Esophagus muscularis mucosa (tissue), 4 donors: ENCODE data around the gene DHTKD1. TPM values are rescaled to one million over a fixed set of nuclear protein-coding genes. Genes with fewer than 3 reads are reported as not detected.

ENCODE experiments used
- DNase-seq: peaks from one replicate; pipeline ENCODE4 v3.0.0-alpha.2; 2017; ENCODE audit errors: extremely low spot score
- H3K27ac ChIP-seq, 4 donors: fragments of 200-600 bp; sonication (generic); replicated peaks in 1 of 4; 1 replicate in 3 of 4; 2 replicates in 1 of 4; pipeline ENCODE4 v1.5.1; 2016 to 2019; ENCODE audit warnings: mild to moderate bottlenecking in 1 of 4
- H3K27me3 ChIP-seq, 4 donors: fragments of 200-600 bp; sonication (generic); one replicate each; pipeline versions ENCODE4 v1.5.1 to v1.6.0; 2016 to 2019
- H3K36me3 ChIP-seq, 4 donors: fragments of 200-600 bp; sonication (generic); one replicate each; pipeline ENCODE4 v1.5.1; 2016 to 2019
- H3K4me1 ChIP-seq, 4 donors: fragments of 200-600 bp; sonication (generic); one replicate each; pipeline ENCODE4 v1.5.1; 2016 to 2019
- H3K4me3 ChIP-seq, 4 donors: fragments of 200-600 bp; sonication (generic); 1 replicate in 2 of 4; 2 replicates in 2 of 4; pipeline ENCODE4 v1.5.1; 2016 to 2019; ENCODE audit warnings: mild to moderate bottlenecking in 4 of 4, moderate library complexity in 1 of 4
- H3K9me3 ChIP-seq, 4 donors: fragments of 200-600 bp; sonication (generic); 1 replicate in 3 of 4; 2 replicates in 1 of 4; pipeline ENCODE4 v1.5.1; 2016 to 2019
- CTCF ChIP-seq, 3 experiments: fragments of 200-600 bp in 2 of 3; fragments of 450-650 bp in 1 of 3; sonication (generic) in 2 of 3; IDR thresholded peaks; one replicate each; pipeline ENCODE4 v1.5.1; 2017 to 2019; ENCODE audit warnings: antibody characterized with exemption in 3 of 3, mild to moderate bottlenecking in 2 of 3, moderate library complexity in 1 of 3
- EP300 ChIP-seq: sonication (generic); formaldehyde crosslinking; IDR thresholded peaks from one replicate; pipeline ENCODE4 v1.6.1; 2017; ENCODE audit warnings: antibody characterized with exemption
- POLR2A ChIP-seq: fragments of 450-650 bp; IDR thresholded peaks from one replicate; pipeline ENCODE4 v1.6.1; 2017; ENCODE audit warnings: antibody characterized with exemption, moderate library complexity, mild to moderate bottlenecking, low read depth
- POLR2AphosphoS5 ChIP-seq, 2 donors: sonication (generic); formaldehyde crosslinking; IDR thresholded peaks; one replicate each; pipeline ENCODE4 v1.6.1; 2017; ENCODE audit warnings: antibody characterized with exemption in 2 of 2
- WGBS: methylation state at CpG from one replicate; pipeline ENCODE4 v1.1.5; 2018; 5-methylcytosine and 5-hydroxymethylcytosine counted together
- intact Hi-C: fragments of 100-400 bp; cut with DNase I; formaldehyde crosslinking; loops from one replicate; pipeline ENCODE4 v1.15.1; 2023
- total RNA-seq, 4 donors: library from RNA; depleted of rRNA; stranded (reverse); fragments of >200 nt; gene quantifications; one replicate each; pipeline versions ENCODE4 v1.1.0 to v1.2.1, GENCODE V29; 2016

DHTKD1 gene
- total RNA-seq, 4 donors from 2014 or later: 19.2 to 44.4 (median 24.2) TPM

- H3K4me1 ChIP-seq: peaks cover 0 to 33% (median 26%) of the 10 kb centered on the region in 4 donors
- peaks cover 0 to 34% (median 13%) of the 10 kb centered on the region in 4 donors for H3K36me3 ChIP-seq
- no peaks in the 10 kb centered on the region for H3K27me3 ChIP-seq
- H3K9me3 ChIP-seq: no peaks in the 10 kb centered on the region
- no peak overlapping the region for H3K27ac ChIP-seq
- no peak for DNase-seq
- H3K4me3 ChIP-seq: no peak overlapping the region
- intact Hi-C loops: no loop called here
- TF ChIP-seq POLR2A: no peak
- no peak for TF ChIP-seq EP300
- TF ChIP-seq POLR2AphosphoS5 (IDR thresholded peaks at IDR 0.05): no peak
- TF ChIP-seq CTCF (IDR thresholded peaks at IDR 0.05): no peak
- WGBS: 74% methylated on average over 1 of the region's 1 CpG
These were observed 46.0 kb upstream of the DHTKD1 start for GRCh38 chr10:12022580-12023257.

- no peak for DNase-seq
- WGBS: 90% methylated on average over 5 of the region's 5 CpGs
- Histone ChIP-seq H3K27me3 (no peaks in the 10 kb centered on the region), H3K4me3 (no peak overlapping the region), H3K4me1 (peaks cover 0 to 11% (median 9%) of the 10 kb centered on the region in 4 donors), H3K36me3 (peaks cover 10 to 56% (median 31%) of the 10 kb centered on the region in 4 donors), H3K9me3 (no peaks in the 10 kb centered on the region), H3K27ac (no peak overlapping the region)
- TF ChIP-seq POLR2A (no peak), CTCF (IDR thresholded peaks at IDR 0.05) (no peak)
- intact Hi-C loops: no loop called here
These were observed 43.2 kb upstream of the DHTKD1 start for GRCh38 chr10:12025591-12025990.

- WGBS: 90% methylated on average over 2 of the region's 2 CpGs
- Histone ChIP-seq H3K36me3 (peaks cover 13 to 70% (median 34%) of the 10 kb centered on the region in 4 donors), H3K27me3 (no peaks in the 10 kb centered on the region)
These were observed 41.2 kb upstream of the DHTKD1 start for GRCh38 chr10:12027539-12027938.

DNA sequence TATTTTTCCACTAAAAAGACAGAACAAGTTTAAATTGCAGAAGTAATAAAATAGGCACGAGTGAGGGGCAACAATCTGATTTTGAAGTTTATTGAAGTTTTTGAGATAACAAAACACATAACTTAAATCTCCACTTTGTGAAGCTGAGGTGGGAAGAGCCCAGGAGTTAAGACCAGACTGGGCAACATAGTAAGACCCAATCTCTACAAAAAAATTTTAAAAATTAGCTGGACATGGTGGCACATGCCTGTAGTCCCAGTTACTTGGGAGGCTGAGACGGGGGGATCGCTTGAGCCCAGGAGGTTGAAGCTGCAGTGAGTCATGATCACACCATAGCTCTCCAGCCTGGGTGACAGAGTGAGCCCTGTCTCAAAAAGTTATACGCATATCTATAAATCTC lies 37.4 kb upstream of the DHTKD1 start:
- no peak overlapping the region for H3K4me3 ChIP-seq
- H3K4me1 ChIP-seq: peaks cover 3 to 11% (median 6%) of the 10 kb centered on the region in 4 donors
- DNase-seq: no peak
- H3K9me3 ChIP-seq: no peaks in the 10 kb centered on the region
- no peak for TF ChIP-seq CTCF (IDR thresholded peaks at IDR 0.05)
- TF ChIP-seq EP300: no peak
- no peak for TF ChIP-seq POLR2A
- TF ChIP-seq POLR2AphosphoS5 (IDR thresholded peaks at IDR 0.05): no peak
- 91% methylated on average over 4 of the region's 4 CpGs for WGBS
- H3K27ac ChIP-seq: no peak overlapping the region
- intact Hi-C loops: no loop called here
- H3K27me3 ChIP-seq: no peaks in the 10 kb centered on the region
- peaks cover 19 to 81% (median 57%) of the 10 kb centered on the region in 4 donors for H3K36me3 ChIP-seq

More at GRCh38 chr10:12027539-12027938, 41.2 kb upstream of the DHTKD1 start:
- H3K27ac ChIP-seq: no peak overlapping the region
- TF ChIP-seq CTCF (IDR thresholded peaks at IDR 0.05) (no peak), POLR2A (no peak), POLR2AphosphoS5 (IDR thresholded peaks at IDR 0.05) (no peak), EP300 (no peak)
- H3K4me1 ChIP-seq: peaks cover 0 to 15% (median 5%) of the 10 kb centered on the region in 4 donors
- H3K9me3 ChIP-seq: no peaks in the 10 kb centered on the region
- intact Hi-C loops: no loop called here
- DNase-seq: no peak
- H3K4me3 ChIP-seq: no peak overlapping the region
